Omental fat pad (tissue), 4 donors: ENCODE measurements around the gene SEMA6A. TPM values are rescaled to one million over a fixed set of nuclear protein-coding genes. Genes with fewer than 3 reads are reported as not detected.

Source experiments
- ATAC-seq: fragments of 150-250 bp; one replicate; pipeline ENCODE4 v1.9.1; 2016; ENCODE audit warnings: mild to moderate bottlenecking, moderate library complexity; ENCODE audit not compliant: low FRiP score
- DNase-seq: peaks from one replicate; pipeline ENCODE4 v3.0.0-alpha.2; 2019; ENCODE audit warnings: low spot score
- CTCF ChIP-seq, 3 donors: fragments of 450-650 bp; IDR thresholded peaks; one replicate each; pipeline ENCODE4 v1.5.1; 2016 to 2017; ENCODE audit warnings: antibody characterized with exemption in 3 of 3, mild to moderate bottlenecking in 3 of 3, moderate library complexity in 2 of 3
- total RNA-seq, 4 donors: library from RNA; depleted of rRNA; stranded (reverse); fragments of >200 nt; gene quantifications; one replicate each; pipeline ENCODE4 v1.1.0, GENCODE V29; 2016

SEMA6A gene
- total RNA-seq, 4 donors from 2014 or later: 21.3 to 70.3 (median 40.9) TPM

DNA sequence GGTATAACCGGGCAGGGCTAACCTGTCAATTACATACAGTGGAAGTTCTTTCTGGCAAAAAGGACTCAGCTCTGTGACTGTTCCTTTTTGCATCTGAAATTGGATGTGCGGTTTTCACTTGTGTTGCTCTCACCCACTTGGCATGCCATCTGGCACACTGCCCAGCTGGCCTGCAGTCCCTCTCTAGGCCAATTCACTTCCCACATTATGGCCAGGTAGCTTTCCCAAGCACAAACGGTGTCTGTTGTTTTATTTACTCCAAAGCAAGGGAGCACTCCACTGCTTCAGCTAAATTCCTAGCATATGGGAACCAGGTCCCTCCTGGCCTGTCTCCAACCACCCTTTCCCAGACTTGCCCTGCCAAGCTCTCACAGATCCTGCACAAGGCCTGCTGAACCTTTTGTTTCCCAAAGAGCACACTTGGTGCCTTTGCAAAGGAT is 132.5 kb downstream of the SEMA6A start:
- DNase-seq (no peak), ATAC-seq (no peak)
- TF ChIP-seq CTCF (IDR thresholded peaks at IDR 0.05): no peak

DNA sequence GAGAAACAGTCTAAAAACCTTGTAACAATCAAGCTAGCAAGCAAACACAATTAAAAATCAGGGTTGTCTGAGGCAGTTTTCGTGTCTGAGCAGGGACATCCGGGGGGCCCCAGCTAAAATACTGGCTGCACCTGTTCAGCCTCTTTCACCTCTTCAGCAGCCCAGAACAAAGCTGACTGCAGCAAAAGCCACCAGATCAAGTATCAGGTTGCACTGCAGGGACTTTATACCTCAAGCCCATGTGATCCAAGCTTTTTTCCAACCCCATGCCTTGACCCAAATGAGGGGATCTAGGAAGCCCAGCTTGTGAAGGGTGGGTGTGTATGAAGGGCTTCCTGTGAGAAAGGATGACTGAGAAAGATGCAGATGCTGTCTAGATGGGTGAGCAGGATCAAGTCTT is 133.4 kb downstream of the SEMA6A start:
- no peak for TF ChIP-seq CTCF (IDR thresholded peaks at IDR 0.05)
- no peak for ATAC-seq
- DNase-seq: no peak

- TF ChIP-seq CTCF (IDR thresholded peaks at IDR 0.05): no peak
- DNase-seq: no peak
- ATAC-seq: no peak
These were observed 134.1 kb downstream of the SEMA6A start for GRCh38 chr5:116440457-116441001.

DNA sequence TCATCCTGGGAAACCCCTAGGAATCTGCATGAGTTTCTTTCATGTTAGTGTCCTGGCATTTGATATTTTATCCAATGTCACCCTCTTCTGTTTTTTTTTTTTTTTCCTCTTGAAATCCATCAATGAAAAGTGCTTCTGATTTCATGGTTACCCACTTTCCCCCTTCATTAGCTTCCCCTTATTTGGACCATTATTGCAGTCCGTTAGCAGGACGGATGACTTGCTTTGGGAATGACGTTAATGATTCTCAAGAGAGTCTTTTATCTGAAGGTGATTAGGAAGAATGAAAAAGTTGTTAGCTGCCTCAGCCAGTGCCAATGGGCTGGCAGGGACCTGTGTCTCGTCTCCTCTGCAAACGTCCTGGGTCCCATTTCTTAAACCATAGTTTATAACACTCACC is 134.7 kb downstream of the SEMA6A start:
- TF ChIP-seq CTCF (IDR thresholded peaks at IDR 0.05): no peak
- DNase-seq (no peak), ATAC-seq (no peak)

GRCh38 chr5:116438979-116439554 is 135.6 kb downstream of the SEMA6A start:
- ATAC-seq: no peak
- no peak for TF ChIP-seq CTCF (IDR thresholded peaks at IDR 0.05)

DNA sequence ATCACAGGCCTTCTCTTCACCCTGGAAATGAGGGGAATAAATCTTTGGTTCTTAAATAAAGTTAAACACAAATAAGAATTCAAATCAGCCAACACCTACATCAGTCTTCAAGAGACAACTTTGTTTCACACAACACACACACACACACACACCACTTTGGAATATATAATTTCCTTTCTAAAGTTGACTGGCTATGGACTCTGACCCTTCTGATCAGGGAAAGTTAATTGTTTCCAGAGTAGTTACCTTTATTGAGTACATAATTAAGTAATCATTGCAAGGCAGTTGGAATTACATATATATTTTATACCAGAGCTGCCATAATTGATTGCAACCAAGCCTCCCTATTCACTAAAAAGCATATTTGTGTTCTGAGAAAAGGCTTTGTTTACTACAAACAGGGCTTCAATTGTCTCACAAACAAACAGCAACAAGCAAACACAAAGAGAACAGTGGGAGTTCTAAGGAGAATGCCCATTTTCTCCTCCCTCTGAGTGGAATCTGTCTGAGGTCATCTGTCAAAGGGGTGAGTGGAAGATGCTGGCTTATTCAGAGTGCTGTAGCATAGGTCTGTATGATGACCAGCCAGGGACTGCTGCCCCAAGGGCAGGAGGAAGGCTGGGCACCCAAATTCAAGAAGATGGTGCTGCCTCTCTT is 136.6 kb downstream of the SEMA6A start:
- ATAC-seq (no peak), DNase-seq (no peak)
- no peak for TF ChIP-seq CTCF (IDR thresholded peaks at IDR 0.05)

More at GRCh38 chr5:116438979-116439554, 135.6 kb downstream of the SEMA6A start:
- DNase-seq: no peak

DNA sequence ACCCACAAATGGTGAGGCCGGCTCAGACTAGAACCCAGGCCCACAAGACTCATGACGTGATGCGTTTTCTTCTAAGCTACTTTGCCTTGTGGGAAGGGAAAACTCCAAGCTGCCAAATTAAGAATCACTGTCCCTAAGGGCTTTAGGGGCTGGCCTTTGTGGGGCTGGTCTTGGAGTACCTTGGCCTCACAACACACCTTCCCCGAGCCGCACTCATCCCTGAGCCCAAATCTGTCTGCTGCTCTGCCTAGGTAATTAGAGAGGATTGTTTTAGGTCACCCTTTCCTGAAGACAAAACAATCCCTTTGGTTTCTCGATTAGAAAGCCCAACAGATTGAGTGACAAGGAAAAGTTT is 137.3 kb downstream of the SEMA6A start:
- DNase-seq (no peak), ATAC-seq (no peak)
- TF ChIP-seq CTCF (IDR thresholded peaks at IDR 0.05): no peak
